NCI-H1694 treated with DMSO at 0.1 percent for 48 hours (cell line): Measurements from ENCODE around the gene KIF7.

Experiments used
- DNase-seq: peaks from one replicate; lab custom pipeline; 2025; lab: John Stamatoyannopoulos, UW

The KIF7 gene

GRCh38 chr15:89670971-89671560, 15.8 kb upstream of the KIF7 start:
- no peak for DNase-seq

- DNase-seq = no peak
These were observed 14.7 kb upstream of the KIF7 start for GRCh38 chr15:89669941-89670340.

- DNase-seq = no peak
These were observed 14.1 kb upstream of the KIF7 start for GRCh38 chr15:89669309-89669865.

GRCh38 chr15:89668171-89668570, 12.9 kb upstream of the KIF7 start:
- DNase-seq = no peak

DNA sequence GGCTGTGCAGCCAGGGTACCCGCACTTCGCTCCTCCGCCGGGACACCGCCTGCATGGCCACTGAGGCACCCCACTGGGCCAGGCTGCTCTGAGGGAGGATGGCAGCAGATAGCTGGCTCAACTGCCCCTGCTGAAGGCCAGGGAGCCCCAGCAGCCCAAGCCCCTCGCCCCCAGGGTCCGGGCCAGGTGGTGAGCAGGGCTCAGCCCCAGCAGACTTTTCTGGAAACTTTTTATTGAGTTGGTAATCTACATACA, 12.4 kb upstream of the KIF7 start:
- DNase-seq = no peak

GRCh38 chr15:89666858-89667705, 11.8 kb upstream of the KIF7 start:
- DNase-seq = no peak

DNA sequence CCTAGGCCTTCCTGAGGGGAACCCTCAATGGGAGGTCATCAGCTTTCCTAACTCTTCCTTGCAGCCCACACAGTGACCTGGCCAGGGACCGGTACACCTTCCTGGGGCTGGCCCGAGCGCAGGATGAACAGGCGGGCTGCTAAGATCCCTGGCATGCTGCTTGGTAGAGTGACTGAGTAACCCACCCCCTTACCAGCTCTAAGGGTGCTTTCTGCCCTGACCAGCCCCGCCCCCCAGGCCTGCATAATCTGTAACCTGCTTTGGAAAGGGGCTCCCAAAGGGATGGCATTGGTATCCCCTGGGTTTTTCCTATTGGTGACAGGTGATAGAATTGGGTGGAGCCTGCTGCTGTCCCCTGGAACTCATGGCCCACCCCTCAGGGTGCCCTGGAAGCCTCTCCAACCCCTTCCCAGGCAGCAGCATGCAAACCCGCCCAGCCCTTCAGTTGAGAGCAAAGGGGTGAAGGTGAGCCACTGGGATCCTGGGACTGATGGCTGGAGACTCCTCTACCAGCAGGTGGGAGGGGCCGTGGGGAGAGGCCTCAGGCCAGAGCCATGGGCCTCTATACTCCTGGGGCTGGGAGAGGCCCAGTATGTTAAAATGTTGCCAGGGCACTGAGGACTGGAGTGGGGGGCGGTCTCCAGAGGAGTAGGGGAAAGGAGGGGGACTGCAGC, 11.1 kb upstream of the KIF7 start:
- DNase-seq = no peak

DNA sequence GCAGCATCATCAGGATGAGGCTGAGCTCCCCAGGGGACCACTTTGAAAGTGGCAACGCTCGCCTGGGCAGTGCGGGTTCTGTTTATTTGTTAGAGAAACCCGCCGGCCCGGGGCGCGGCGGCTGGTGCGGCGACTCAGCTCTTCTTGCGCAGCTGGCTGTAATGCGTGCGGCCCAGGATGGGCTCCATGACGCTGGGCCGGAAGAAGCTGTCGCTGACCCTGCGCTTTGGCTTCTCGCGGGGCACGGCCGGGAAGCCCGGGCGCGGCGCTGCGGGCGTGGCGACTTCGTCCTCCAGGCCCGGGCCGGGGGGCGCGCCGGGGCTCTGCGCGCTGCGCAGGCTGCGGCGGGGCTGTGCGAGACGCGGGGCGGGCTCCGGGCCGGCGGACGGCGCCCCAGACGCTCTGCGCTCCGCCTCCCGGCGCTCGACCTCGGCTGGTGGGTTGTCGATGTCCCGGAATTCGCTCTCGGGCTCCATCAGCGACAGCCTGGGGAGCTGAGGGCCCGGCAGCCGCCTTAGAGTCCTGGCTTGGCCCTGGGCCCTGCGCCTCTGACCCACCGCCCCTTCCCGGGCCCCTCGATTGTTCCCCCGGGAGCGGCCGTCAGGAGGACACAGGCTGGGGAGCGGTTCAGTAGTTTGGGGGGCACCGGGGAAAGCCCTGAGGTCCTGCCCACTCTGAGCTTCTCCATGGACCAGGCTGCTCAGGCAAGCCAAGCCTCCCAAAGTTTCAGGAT, 10.3 kb upstream of the KIF7 start:
- DNase-seq = no peak

- DNase-seq = no peak
These were observed 9.4 kb upstream of the KIF7 start for GRCh38 chr15:89664441-89665350.

DNA sequence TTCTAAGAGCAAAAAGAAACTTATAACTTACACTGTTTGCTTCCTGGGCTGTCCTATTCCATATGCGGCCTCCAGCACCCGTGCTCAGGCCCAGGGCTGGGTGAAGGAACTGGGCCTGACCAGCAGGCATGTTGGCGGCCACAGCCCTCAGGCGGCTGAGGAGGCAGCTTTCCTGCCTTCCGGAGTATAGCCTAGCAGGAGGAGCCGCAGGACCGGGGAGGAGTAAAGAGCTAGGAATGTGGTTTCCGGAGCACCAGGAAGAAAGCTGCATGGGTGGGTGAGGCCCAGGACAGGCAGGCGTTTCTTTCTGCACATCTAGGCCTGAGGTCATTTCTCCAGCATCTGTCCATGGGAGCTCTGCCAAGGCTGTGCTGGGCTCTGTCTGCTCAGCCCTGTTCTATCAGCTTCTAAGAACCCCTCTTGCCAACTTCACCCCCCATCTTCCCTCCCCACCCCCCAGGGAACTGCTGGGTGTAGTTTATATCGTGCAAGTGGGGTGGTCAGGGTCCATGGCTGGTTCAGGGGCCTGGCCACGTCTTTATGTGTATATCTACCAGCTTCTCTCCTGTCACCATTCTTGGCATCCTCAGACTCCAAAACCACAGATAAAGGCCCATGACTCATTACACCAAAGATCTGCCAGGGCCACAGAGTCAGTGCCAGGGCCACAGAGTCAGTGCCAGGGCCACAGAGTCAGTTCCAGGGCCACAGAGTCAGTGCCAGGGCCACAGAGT, 7.8 kb upstream of the KIF7 start:
- no peak for DNase-seq

- no peak for DNase-seq
These were observed 5.3 kb upstream of the KIF7 start for GRCh38 chr15:89660556-89660955.

DNA sequence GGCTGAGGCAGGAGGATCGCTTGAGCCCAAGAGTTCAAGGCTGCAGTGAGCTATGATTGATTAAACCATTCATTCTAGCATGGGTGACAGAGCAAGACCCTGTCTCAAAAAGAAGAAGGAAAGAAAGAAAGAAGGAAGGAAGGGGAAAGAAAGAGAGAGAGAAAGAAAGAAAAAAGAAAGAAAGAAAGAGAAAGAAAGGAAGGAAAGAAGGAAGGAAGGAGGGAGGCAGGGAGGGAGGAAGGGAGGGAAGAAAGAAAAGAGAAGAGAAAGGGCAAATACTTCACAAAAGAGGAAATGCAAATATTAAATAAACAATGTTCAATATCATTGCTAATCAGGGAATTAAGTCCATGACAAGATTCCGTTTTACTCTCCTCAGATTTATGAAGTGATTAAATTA, 4.0 kb upstream of the KIF7 start:
- no peak for DNase-seq

GRCh38 chr15:89657686-89658200, 2.5 kb upstream of the KIF7 start:
- DNase-seq = no peak

- no peak for DNase-seq
These were observed 999 bp upstream of the KIF7 start for GRCh38 chr15:89656116-89656815.

DNA sequence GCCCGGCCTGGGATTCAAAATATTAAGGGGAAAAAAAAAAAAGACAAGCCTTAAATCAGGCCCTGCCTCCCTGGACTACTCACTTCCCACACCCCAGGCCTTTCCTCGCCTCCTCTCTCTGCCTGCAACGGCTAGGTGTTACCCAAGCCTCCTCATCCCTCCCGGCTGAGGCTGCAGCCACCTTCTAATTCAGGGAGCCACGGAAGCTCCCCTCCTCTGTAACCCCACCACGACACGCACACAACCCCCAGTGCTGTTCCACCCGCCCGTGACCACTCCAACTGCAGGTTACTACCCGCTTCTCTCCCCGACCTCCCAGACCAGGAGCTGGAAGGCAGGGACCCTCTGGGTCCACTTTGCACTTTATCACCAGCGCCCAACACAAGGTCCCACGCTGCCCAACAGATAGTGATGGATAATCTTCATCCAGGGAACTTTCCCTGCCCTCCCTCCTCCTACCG, 936 bp downstream of the KIF7 start:
- DNase-seq = no peak

DNA sequence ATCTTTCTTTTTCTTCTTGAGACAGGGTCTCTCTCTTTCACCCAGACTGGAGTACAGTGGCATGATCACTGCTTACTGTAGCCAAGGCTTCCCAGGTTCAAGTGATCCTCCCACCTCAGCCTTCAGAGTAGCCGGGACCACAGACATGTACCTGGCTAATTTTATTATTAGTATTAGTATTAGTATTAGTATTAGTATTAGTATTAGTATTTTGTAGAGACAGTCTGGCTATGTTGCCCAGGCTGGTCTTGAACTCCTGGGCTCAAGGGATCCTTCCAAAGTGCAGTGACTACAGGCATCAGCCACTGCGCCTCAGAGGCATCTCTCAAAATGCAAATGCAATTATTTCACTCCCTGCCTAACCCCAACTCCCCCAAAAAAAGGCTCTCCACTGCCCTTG, 1.7 kb downstream of the KIF7 start:
- no peak for DNase-seq

DNA sequence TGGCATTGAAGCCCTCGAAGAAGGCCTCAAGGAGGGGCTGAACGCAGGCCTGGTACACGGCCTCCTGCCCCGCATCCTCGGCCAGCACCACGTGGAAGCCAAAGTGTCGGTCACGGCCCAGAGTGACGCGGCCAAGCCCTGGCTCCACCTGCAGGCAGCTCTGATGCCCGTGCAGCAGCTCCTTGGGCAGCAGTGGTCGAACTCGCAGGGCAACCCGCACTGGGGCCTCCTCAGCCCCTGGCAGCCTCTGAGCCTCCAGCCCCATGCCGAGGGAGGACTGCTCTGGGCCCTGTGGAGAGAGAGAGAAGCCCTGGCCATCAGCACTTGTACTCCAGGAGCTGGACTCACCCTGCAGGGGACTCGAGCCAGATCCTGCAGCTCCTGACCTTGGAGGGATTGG, 2.6 kb downstream of the KIF7 start:
- DNase-seq = no peak

DNA sequence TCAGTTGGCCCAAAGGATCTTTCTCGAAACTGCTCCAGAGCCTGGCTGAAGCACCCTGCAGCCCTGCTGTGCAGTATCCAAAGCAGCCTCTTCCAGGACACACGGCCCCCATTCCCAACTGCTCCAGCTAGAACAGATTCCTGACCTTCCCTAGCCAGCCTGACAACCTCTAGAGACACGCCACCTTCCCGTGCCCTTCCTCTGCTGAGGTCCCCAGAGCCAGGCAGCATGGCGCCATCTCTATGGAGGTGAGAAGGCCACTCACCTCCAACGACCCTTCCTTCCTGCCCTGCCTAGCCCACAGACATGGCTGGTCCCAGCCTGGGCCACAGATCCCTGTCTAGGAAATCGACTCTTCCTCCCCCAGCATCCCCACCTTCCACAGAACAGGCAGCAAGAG, 3.1 kb downstream of the KIF7 start:
- DNase-seq = no peak

GRCh38 chr15:89649716-89650115, 5.6 kb downstream of the KIF7 start:
- DNase-seq = no peak
